HG03342 (cell line): ENCODE results near the gene CDH2.

Experiments
- ATAC-seq: cut with Tn5 transposase; IDR thresholded peaks from one replicate; pipeline ENCODE4 v1.9.1; 2021; ENCODE audit warnings: mild to moderate bottlenecking, moderate library complexity; ENCODE audit not compliant: unreplicated experiment

Gene CDH2

DNA sequence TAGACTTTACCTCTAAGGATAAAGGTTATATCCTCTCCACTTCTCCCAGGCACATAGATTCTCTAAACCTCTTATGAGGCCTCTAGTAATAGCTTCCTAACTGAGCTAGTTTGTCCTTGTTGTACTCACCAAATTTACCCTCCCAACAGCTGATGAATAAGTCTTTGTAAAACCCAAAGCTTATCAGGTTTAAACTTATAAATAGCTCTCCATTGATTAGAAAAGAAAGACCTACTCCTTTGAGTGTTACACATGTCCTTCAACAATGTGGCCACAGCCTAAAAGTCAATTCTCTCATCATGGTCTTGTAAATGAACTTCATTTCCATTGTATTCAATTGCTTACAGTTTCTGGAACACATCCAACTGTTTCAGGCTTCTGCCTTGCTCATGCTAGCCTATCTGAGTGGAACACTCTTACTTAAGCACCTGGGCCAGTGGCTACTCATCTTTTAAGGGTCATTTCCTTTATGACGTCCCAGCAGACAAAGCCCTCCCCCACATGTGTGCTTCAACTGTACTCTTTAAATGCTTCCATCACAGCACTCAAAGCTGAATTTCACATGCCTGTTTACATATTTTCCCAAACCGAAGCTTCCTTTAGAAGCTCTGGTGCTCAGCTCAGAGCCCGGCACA is 131.6 kb downstream of the CDH2 start:
- ATAC-seq, result no peak

DNA sequence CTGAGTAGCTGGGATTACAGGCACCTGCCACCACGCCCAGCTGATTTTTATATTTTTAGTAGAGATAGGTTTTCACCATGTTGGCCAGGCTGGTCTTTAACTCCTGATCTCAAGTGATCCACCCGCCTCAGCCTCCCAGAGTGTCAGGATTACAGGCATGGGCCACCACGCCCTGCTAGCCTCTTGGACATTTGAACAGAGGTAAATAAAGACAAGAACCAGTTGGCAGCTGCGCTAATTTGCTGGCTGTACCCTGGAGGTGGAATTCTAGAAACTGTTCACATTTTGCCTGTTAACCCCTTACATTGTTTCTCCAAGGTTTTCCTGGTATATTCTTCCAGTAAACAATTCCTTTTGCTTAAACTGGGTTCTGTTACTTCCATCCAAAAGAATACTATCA is 132.9 kb downstream of the CDH2 start:
- no peak for ATAC-seq

DNA sequence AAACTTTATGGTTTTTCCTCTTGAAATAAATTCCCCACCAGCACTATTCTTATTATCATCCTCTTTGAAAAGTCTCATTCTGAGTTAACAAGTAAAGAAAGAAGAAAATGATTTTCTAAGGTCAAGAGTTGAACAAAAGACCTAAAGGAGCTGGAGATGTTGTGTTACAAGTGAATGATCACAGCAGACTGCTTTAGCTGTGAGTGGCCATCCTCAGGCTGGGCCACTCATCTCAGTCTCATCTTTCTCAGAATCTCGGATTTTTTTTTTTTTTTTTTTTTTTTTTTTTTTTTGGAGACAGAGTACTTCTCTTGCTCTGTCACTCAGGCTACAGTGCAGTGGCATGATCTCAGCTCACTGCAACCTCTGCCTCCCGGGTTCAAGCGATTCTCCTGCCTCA is 133.3 kb downstream of the CDH2 start:
- no peak for ATAC-seq

DNA sequence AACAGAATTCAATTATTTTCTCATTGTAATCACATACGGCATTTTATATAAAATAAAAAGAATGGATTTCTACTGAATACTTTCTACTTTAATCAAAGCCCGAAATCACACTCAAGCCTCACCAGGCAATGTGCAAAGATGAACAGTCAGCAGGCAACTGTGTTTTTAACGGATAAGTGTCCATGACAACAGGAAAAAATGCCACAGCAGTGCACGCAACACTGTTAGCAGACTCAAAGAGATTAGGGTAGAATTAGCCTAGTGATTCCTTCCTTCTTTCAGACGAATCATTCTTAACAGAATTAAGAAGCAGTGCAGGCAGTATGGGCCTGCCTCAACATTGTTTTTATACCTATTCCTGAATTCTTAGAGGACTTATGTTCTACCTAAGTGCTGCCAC is 135.6 kb downstream of the CDH2 start:
- ATAC-seq, result no peak

DNA sequence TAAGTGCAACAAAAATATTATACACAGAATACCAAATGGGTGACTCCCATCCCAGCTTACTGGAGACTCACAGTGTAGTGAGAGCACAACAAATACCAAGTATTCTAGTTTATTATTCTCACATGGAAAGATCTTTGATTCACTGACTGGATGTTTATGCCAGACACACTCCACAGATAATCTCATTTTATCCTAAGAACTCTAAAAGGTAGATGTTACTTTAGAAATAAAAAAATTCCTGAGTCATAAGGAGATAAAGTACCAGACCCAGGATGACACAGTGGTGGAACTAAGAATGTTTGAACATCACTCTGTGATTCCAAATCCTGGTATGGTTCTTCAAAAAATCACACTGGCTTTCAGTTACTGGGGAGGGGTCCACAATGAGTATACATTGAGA is 136.2 kb downstream of the CDH2 start:
- ATAC-seq, result no peak

DNA sequence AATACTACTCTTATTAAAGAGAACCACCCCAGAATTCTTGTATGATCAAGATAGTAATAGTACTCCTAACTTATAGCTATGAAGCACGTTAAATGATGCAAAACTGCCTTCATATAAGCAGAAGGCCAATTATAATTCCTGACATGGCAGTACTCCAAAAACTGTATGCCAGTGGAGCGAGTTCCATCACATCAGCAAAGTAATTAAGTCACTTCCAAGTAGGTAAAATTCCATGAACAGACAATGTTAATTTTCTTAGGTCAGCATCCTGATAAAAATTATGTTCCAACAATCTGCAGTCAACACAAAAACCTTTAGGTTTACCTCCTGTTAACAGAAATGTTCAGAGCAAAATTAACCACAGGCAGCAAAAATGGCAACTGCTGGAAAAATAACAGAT is 136.7 kb downstream of the CDH2 start:
- no peak for ATAC-seq

DNA sequence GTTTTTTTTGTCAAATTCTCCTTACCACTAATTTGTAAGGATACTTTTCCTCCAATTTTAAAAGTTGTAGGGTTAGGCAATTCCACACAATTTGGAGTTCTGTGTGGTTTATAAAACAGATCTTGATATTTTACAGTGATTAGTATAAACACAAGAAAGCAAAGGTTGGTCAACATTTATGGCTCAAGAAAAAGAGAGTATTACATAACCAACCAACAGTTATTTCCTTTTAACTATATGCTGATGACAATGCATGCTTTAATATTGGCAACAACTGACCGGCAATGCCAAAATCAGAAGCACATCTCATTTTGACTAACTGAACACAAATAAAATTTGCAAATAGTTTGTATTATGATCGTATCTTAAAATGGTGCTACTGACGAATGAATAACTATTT is 137.2 kb downstream of the CDH2 start:
- no peak for ATAC-seq

DNA sequence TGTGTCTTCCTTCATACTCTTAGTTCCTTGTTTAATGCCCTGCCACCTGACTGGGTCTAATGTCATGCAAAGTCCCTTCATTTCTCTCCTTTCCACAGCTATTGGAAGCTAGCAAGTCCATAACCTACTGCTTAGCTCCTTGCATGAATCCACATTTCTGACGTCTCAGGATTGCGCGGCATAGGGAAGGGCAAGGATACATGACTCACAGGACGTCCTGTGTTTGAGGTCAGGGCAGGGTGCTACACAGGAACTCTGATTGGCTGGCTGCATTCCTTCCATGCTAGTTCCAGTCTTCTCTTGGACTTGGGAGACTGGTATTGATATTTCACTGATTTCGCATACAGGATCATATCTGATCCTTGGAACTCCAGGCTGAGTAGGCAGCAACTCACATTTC is 137.9 kb downstream of the CDH2 start:
- ATAC-seq, result no peak

DNA sequence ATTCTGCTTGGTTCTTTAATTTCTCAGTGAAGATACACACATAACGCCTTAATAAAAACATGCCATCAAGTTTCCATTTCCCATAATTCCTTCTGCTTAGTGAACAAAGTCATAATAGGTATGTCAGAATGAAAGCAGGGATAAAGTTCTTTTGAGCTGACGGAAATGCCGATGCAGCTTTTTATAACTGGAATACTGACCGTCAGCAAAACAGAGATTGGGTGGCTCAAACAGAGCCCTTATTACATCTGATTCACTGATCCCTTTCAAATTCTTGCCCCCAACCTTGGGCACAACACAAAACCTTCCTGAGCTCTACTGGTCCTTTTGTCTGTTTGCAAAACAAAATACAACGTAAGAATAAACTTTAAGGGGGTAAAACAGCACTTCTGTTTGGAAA is 140.4 kb downstream of the CDH2 start:
- no peak for ATAC-seq

DNA sequence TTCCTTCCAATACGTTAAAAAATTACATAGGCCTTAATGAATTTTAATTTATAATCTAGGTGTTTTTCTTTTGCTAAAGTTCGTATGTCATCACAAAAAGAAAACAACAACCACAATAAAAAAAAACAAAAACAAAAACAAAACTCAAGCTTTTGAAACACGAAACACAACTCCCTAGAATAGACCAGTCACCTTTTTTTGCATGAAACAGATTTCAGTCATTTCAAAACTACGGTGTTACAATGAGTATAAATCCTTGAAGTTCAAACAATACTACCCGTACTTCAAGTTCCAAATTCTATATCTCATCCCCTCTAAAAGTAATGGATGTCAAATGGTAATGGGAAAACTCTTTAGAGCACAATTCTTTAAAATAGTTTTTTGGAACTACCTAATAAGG is 142.4 kb downstream of the CDH2 start:
- no peak for ATAC-seq

DNA sequence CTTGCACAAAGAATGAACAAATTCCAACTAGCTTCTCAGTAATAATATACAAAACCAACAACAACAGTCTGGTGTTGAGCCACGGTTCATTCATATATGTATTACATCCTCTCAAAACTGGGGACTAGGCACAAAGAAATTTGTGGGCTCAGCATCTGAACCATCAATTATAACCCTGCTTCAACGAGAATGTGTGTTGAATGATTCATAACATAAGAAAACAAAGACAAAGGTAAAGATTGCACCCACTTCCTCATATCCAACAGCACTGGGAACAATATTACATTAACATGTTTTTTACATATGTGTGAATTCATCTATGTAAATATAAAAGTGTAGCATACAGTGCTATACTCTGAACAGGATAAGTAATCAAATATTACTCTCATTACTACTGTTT is 144.8 kb downstream of the CDH2 start:
- no peak for ATAC-seq

DNA sequence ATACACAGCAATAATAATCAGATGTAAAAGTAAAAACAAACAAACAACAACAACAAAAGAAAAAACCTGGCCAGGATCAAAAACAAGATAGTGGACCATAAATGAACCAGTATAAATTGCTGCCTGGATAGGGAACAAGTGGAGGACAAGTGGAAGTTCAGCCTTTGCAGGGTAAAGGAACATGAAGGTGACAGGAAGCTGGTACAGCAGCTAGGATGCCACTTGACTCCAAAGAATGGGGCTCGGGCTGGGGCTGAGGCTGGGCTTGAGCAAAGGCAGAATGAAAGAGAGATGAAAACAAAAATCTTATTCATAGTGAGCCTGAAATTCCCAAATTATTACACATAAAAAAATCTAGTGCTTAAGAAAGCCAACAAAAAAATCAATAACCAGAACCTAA is 146.5 kb downstream of the CDH2 start:
- ATAC-seq, result no peak

DNA sequence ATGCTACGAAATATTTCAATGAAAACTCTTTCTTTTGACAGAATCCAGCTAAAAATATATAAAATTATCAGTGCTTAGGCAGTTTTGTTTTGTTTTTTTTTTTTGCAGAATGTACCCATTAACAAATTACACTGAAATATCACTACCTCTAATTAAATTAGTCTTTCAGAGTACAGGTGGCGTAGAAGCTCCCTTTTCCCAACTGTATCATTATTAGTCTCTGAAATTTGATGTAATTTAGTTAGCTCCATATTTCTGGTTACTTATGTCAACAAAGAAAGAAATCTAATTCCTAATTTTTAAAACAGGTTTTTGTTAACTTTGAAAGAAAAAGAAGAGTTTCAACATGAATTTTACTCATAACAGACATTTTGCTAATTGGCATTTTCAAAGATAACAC is 149.2 kb downstream of the CDH2 start:
- no peak for ATAC-seq

DNA sequence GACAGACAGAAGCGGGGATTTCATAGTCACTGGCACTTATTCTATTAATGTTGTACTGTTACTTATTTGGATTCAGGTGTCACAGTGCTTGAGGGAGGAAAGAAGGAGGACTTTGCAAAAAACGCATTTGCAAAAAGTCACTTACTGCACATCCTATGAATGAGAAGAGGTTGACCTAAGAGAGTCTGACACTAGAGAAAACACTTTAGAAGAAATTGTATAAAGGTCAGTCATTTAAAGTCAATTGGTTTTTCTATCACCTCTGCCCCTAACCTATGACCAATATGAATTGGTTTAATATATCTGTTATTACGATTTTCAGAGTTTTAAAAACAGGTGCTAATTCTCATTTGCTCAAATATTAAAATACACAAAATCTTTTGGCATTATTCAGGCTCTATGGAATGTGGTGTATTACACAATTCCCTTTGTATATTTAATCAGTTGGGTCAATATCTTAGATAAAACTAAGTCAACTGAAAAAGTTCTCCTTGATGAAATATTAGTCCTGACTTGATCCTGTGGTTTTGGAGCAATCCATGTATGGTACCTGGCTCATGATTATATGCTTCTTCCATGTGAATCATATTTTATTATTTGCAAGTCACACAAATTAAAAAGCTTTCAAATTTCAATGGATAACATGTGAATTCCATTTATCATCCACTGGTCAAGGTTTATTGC is 157.4 kb downstream of the CDH2 start:
- no peak for ATAC-seq

DNA sequence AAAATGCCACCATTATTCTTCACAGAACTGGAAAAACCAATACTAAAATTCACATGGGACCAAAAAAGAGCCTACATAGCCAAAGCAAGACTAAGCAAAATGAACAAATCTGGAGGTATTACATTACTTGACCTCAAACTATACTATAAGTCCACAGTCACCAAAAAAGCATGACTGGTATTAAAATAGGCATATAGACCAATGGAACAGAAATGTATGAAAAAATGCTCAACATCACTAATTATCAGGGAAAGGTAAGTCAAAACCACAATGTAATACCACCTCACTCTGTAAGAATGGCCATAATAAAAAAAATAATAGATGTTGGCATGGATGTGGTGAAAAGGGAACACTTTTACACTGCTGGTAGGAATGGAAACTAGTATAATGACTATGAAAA is 158.6 kb downstream of the CDH2 start:
- no peak for ATAC-seq

DNA sequence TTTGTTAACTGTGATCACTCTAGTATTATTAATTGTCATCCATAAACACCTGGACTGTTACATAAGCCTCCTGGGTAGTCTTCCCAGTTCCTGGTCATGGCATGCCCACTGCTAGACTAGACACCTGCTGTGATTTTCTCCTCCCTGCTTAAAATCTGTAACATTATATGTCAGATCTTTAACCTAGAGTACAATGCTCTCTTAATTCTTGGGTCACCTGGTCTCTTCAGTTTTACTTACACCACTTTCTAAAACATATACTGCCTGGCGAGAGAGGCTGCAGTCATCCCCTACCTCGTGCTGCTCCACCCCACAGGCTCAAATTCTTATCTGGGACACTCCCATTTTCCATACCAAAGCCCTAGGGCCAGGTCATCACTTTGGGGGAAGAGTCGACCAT is 161.3 kb downstream of the CDH2 start:
- no peak for ATAC-seq

DNA sequence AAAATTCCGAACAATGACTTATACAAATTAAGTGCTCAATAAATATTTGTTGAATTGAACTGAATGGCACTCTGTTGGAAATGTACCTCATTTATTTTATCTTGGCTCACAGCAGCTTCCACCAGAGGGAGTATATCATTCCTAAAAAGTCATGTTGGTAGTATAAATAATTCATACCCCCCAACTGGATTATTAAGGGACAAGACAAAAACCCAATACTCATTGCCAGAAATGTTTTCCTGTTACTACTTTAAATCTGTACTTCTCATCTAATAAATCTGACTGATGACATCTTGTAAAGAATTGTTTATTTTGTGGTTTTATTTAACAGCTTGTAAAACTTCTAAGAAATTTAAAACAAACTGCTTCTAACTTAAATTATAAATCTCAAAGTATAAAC is 163.9 kb downstream of the CDH2 start:
- no peak for ATAC-seq

DNA sequence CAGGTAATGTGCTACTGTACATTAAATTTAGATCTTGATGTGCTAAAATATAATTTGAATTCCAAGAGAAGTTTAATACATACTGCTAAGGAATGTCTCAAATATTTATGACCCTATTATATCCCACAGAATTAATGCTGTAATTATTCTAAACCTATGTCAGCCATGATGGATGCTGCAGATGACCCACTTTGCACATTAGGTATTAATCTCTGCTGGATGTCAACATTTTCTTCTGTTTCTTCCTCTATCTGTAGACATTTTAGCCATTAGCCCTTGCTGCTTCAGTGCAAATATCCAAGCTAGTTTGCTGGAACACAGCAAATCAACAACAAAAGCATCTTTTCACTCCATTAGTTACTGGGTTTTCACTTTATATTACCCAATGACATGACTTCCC is 164.6 kb downstream of the CDH2 start:
- no peak for ATAC-seq

DNA sequence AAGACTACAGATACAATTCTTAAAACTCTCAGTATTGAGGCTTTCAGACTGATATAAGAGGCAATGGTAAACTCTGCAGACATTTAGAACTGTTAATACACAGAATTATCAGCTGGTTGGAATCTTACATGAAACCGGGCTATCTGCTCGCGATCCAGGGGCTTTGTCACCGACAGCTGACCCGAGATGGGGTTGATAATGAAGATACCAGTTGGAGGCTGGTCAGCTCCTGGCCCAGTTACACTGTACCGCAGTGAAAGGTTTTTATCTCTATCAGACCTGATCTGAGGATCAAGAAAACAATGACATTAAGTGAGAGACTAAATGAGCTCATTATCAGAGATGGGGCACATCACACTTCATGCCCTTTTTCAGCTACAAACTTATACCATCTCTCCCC is 167.3 kb downstream of the CDH2 start:
- ATAC-seq, result no peak

DNA sequence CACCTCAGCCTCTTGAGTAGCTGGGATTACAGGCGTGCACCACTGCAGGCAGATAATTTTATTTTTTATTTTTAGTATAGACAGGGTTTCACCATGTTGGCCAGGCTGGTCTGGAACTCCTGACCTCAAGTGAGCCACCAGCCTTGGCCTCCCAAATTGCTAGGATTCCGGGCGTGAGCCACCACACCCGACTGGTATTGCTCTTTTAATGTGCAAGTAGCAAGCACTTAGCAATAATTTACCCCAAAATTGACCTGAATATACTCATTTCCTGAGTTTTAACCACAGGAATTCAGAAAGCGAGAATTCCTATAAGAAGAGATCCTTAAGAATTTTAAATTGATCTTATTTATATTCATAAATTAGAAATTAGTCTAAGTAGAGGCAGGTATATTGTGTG is 169.1 kb downstream of the CDH2 start:
- no peak for ATAC-seq

DNA sequence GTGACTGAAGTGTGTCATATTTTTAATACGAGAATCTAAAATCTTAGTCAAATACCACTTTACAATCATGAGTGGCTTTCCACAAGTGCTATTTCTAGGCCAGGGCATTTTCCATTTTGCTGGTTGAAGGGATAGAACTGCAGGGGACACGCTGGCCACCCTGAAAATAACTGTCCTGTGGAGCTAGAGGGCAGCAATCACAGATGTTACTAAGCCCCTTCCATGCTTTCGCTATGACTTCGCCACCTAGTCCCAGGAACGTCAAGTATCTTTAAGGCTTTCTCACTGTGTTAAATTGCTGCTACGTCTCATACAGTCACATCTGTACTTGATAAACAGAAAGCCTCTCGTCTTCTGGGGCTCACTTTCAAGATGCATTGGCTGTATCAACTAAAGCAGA is 171.8 kb downstream of the CDH2 start:
- ATAC-seq, result no peak

DNA sequence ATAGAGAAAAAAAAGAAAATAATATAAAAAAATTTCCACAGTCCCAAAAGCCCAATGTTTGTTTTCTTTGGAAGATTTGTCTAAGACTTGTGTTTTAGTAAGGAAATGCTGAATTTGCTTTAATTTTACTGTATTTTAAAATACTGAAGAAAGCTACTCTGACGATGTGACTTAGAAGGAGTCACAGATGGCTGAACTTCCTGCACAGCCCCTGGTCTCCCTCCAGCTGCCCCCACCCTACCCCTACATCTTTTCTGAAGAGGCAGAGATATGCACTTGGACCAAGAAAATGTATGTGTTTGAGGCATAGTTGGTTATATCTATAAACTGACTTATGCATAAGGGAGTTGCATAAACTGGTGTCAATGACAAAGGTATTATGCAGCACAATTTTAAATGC is 172.3 kb downstream of the CDH2 start:
- no peak for ATAC-seq

DNA sequence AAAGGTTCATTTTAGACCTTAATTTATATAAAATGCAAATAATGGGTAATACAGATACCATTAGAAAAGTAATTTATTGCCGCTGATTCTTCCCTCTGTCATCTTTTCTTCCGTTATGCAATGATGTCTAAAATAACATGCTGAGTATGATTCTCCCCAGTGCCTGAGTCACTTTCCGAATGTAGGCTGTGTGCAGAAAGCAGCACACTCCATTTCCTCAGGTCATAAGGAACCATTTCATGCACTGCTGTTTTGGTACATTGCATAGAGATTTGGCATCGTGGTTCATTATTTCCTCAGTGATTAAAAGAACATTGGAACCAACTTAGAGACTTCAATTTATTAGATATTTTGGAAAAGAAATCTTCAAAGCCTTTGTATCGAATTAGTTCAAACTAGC is 173.5 kb downstream of the CDH2 start:
- no peak for ATAC-seq
